Suprapubic skin (tissue), 4 donors: ENCODE measurements around the gene MED10. TPM values are rescaled to one million over a fixed set of nuclear protein-coding genes. Genes with fewer than 3 reads are reported as not detected.

ENCODE experiments used
- DNase-seq, 2 donors: peaks; one replicate each; pipeline ENCODE4 v3.0.0-alpha.2; 2019; ENCODE audit warnings: low spot score in 2 of 2
- H3K27ac ChIP-seq: fragments of 200-600 bp; sonication (generic); one replicate; pipeline ENCODE4 v1.5.1; 2019
- H3K27me3 ChIP-seq: fragments of 200-600 bp; sonication (generic); one replicate; pipeline ENCODE4 v1.5.1; 2019
- H3K36me3 ChIP-seq: fragments of 200-600 bp; sonication (generic); one replicate; pipeline ENCODE4 v1.5.1; 2019
- H3K4me1 ChIP-seq: fragments of 200-600 bp; sonication (generic); one replicate; pipeline ENCODE4 v1.5.1; 2019
- H3K4me3 ChIP-seq: fragments of 200-600 bp; sonication (generic); one replicate; pipeline ENCODE4 v1.5.1; 2019; ENCODE audit warnings: mild to moderate bottlenecking
- H3K9me3 ChIP-seq: fragments of 200-600 bp; sonication (generic); one replicate; pipeline ENCODE4 v1.5.1; 2019
- CTCF ChIP-seq, 2 donors: fragments of 200-600 bp in 1 of 2; fragments of 450-650 bp in 1 of 2; sonication (generic) in 1 of 2; IDR thresholded peaks; one replicate each; pipeline ENCODE4 v1.5.1; 2016 to 2019; ENCODE audit warnings: antibody characterized with exemption in 2 of 2, mild to moderate bottlenecking in 1 of 2, moderate library complexity in 1 of 2
- EP300 ChIP-seq: sonication (generic); formaldehyde crosslinking; IDR thresholded peaks from one replicate; pipeline ENCODE4 v1.6.1; 2017; ENCODE audit warnings: antibody characterized with exemption
- POLR2A ChIP-seq, 2 donors: fragments of 450-650 bp; IDR thresholded peaks; one replicate each; pipeline ENCODE4 v1.6.1; 2017; ENCODE audit warnings: antibody characterized with exemption in 2 of 2, mild to moderate bottlenecking in 2 of 2, moderate library complexity in 2 of 2
- POLR2AphosphoS5 ChIP-seq, 3 donors: sonication (generic); formaldehyde crosslinking; IDR thresholded peaks; one replicate each; pipeline ENCODE4 v1.6.1; 2017; ENCODE audit warnings: antibody characterized with exemption in 3 of 3
- WGBS: methylation state at CpG from one replicate; pipeline ENCODE4 v1.1.5; 2018; 5-methylcytosine and 5-hydroxymethylcytosine counted together
- total RNA-seq, 4 donors: library from RNA; depleted of rRNA; stranded (reverse); fragments of >200 nt; gene quantifications; one replicate each; pipeline ENCODE4 v1.1.0, GENCODE V29; 2016

MED10 gene
- total RNA-seq, 4 donors from 2014 or later = 20.1 to 38.8 (median 32.5) TPM

GRCh38 chr5:6410421-6410820 is 32.1 kb upstream of the MED10 start:
- DNase-seq = no peak
- Histone ChIP-seq H3K4me1 (peaks cover 4% of the 10 kb centered on the region), H3K36me3 (no peaks in the 10 kb centered on the region), H3K27ac (no peak overlapping the region), H3K9me3 (no peaks in the 10 kb centered on the region), H3K4me3 (no peak overlapping the region), H3K27me3 (no peaks in the 10 kb centered on the region)
- WGBS = 82% methylated on average over 9 of the region's 9 CpGs
- TF ChIP-seq EP300 (no peak), CTCF (IDR thresholded peaks at IDR 0.05) (no peak), POLR2AphosphoS5 (IDR thresholded peaks at IDR 0.05) (no peak), POLR2A (IDR thresholded peaks at IDR 0.05) (no peak)

GRCh38 chr5:6408627-6409446 is 30.5 kb upstream of the MED10 start:
- no peak for DNase-seq

GRCh38 chr5:6408260-6408596 is 29.9 kb upstream of the MED10 start:
- no peaks in the 10 kb centered on the region for H3K36me3 ChIP-seq
- no peaks in the 10 kb centered on the region for H3K27me3 ChIP-seq
- H3K9me3 ChIP-seq = no peaks in the 10 kb centered on the region
- H3K4me1 ChIP-seq = peaks cover 4% of the 10 kb centered on the region
- TF ChIP-seq CTCF (IDR thresholded peaks at IDR 0.05) (no peak), EP300 (no peak), POLR2A (IDR thresholded peaks at IDR 0.05) (no peak), POLR2AphosphoS5 (IDR thresholded peaks at IDR 0.05) (no peak)
- no peak overlapping the region for H3K4me3 ChIP-seq
- DNase-seq = no peak
- WGBS = 68% methylated on average over 5 of the region's 5 CpGs
- no peak overlapping the region for H3K27ac ChIP-seq

More at GRCh38 chr5:6408627-6409446, 30.5 kb upstream of the MED10 start:
- no peaks in the 10 kb centered on the region for H3K27me3 ChIP-seq
- no peaks in the 10 kb centered on the region for H3K9me3 ChIP-seq
- H3K27ac ChIP-seq = no peak overlapping the region
- H3K36me3 ChIP-seq = no peaks in the 10 kb centered on the region
- no peak overlapping the region for H3K4me3 ChIP-seq
- 87% methylated on average over 8 of the region's 8 CpGs for WGBS
- TF ChIP-seq EP300 = no peak
- no peak for TF ChIP-seq POLR2AphosphoS5 (IDR thresholded peaks at IDR 0.05)
- TF ChIP-seq POLR2A (IDR thresholded peaks at IDR 0.05) = no peak
- TF ChIP-seq CTCF (IDR thresholded peaks at IDR 0.05) = no peak
- H3K4me1 ChIP-seq = peaks cover 4% of the 10 kb centered on the region

- TF ChIP-seq POLR2AphosphoS5 (IDR thresholded peaks at IDR 0.05) (no peak), EP300 (no peak), CTCF (IDR thresholded peaks at IDR 0.05) (no peak), POLR2A (IDR thresholded peaks at IDR 0.05) (no peak)
- no peaks in the 10 kb centered on the region for H3K27me3 ChIP-seq
- 85% methylated on average over 6 of the region's 6 CpGs for WGBS
Observed at GRCh38 chr5:6407558-6408259, 29.4 kb upstream of the MED10 start.

GRCh38 chr5:6405591-6405990 is 27.2 kb upstream of the MED10 start:
- WGBS = 44% methylated on average over 4 of the region's 4 CpGs
- DNase-seq = no peak
- no peak overlapping the region for H3K4me3 ChIP-seq

More at GRCh38 chr5:6407558-6408259, 29.4 kb upstream of the MED10 start:
- Histone ChIP-seq H3K4me3 (no peak overlapping the region), H3K27ac (no peak overlapping the region), H3K9me3 (no peaks in the 10 kb centered on the region), H3K36me3 (no peaks in the 10 kb centered on the region), H3K4me1 (peaks cover 4% of the 10 kb centered on the region)
- no peak for DNase-seq

More at GRCh38 chr5:6405591-6405990, 27.2 kb upstream of the MED10 start:
- Histone ChIP-seq H3K36me3 (no peaks in the 10 kb centered on the region), H3K27ac (no peak overlapping the region), H3K9me3 (no peaks in the 10 kb centered on the region), H3K27me3 (no peaks in the 10 kb centered on the region), H3K4me1 (peaks cover 4% of the 10 kb centered on the region)
- TF ChIP-seq POLR2AphosphoS5 (IDR thresholded peaks at IDR 0.05) = no peak
- no peak for TF ChIP-seq CTCF (IDR thresholded peaks at IDR 0.05)
- TF ChIP-seq POLR2A (IDR thresholded peaks at IDR 0.05) = no peak
- TF ChIP-seq EP300 = no peak
